HEK293 (cell line): ENCODE measurements around the gene TMEM143.

Source experiments
- EGR2 ChIP-seq: fragments of 450-650 bp; formaldehyde crosslinking; IDR thresholded peaks from 2 replicates; pipeline ENCODE4 v1.5.1; 2016; ENCODE audit warnings: low read depth, missing biosample characterization, missing genetic modification characterization
- ELK4 ChIP-seq: IDR thresholded peaks from 2 replicates; pipeline ENCODE4 v1.6.1; 2011; ENCODE audit warnings: mild to moderate bottlenecking, low read depth, low read length, borderline replicate concordance
- HOXC10 ChIP-seq: sonication (generic); formaldehyde crosslinking; IDR thresholded peaks from 2 replicates; pipeline ENCODE4 v1.8.1; 2023; ENCODE audit warnings: mild to moderate bottlenecking, missing genetic modification reagents
- HOXD13 ChIP-seq: sonication (generic); formaldehyde crosslinking; IDR thresholded peaks from 2 replicates; pipeline ENCODE4 v1.8.0; 2022; ENCODE audit warnings: missing genetic modification reagents, borderline replicate concordance
- KLF10 ChIP-seq: fragments of 450-650 bp; IDR thresholded peaks from 2 replicates; pipeline ENCODE4 v1.5.1; 2018; ENCODE audit warnings: missing biosample characterization, mild to moderate bottlenecking, missing genetic modification characterization
- KLF7 ChIP-seq: fragments of 450-650 bp; formaldehyde crosslinking; IDR thresholded peaks from 2 replicates; pipeline ENCODE4 v1.5.1; 2016; ENCODE audit warnings: missing biosample characterization, missing genetic modification characterization, borderline replicate concordance
- SP3 ChIP-seq: fragments of 450-650 bp; formaldehyde crosslinking; IDR thresholded peaks from 2 replicates; pipeline ENCODE4 v1.5.1; 2016; ENCODE audit warnings: missing biosample characterization, missing genetic modification characterization
- TCF7L2 ChIP-seq: IDR thresholded peaks from 2 replicates; pipeline ENCODE4 v1.6.1; 2011; ENCODE audit warnings: low read depth, mild to moderate bottlenecking, inconsistent platforms, low read length, moderate library complexity, borderline replicate concordance
- YY1 ChIP-seq: fragments of 450-650 bp; formaldehyde crosslinking; IDR thresholded peaks from 2 replicates; pipeline ENCODE4 v1.5.1; 2018; ENCODE audit warnings: missing biosample characterization, missing genetic modification characterization
- ZBTB21 ChIP-seq: fragments of 450-650 bp; formaldehyde crosslinking; IDR thresholded peaks from 2 replicates; pipeline ENCODE4 v1.5.1; 2017; ENCODE audit warnings: missing biosample characterization, missing genetic modification characterization
- ZEB2 ChIP-seq: fragments of 450-650 bp; formaldehyde crosslinking; IDR thresholded peaks from 2 replicates; pipeline ENCODE4 v1.5.1; 2016; ENCODE audit warnings: missing biosample characterization, missing genetic modification characterization
- ZIC2 ChIP-seq: fragments of 450-650 bp; formaldehyde crosslinking; IDR thresholded peaks from 2 replicates; pipeline ENCODE4 v1.5.1; 2016; ENCODE audit warnings: missing biosample characterization, missing genetic modification characterization
- ZNF133 ChIP-seq: fragments of 450-650 bp; formaldehyde crosslinking; IDR thresholded peaks from 2 replicates; pipeline ENCODE4 v1.5.1; 2016; ENCODE audit warnings: missing biosample characterization, missing genetic modification characterization
- ZNF146 ChIP-seq: fragments of 450-650 bp; formaldehyde crosslinking; IDR thresholded peaks from 2 replicates; pipeline ENCODE4 v1.5.1; 2016; ENCODE audit warnings: missing biosample characterization, missing genetic modification characterization
- ZNF148 ChIP-seq: fragments of 450-650 bp; formaldehyde crosslinking; IDR thresholded peaks from 2 replicates; pipeline ENCODE4 v1.5.0; 2017; ENCODE audit warnings: missing biosample characterization, missing genetic modification characterization, borderline replicate concordance
- ZNF157 ChIP-seq: fragments of 450-650 bp; formaldehyde crosslinking; IDR thresholded peaks from 2 replicates; pipeline ENCODE4 v1.5.1; 2016; ENCODE audit warnings: missing biosample characterization, missing genetic modification characterization
- ZNF174 ChIP-seq: fragments of 450-650 bp; formaldehyde crosslinking; IDR thresholded peaks from 2 replicates; pipeline ENCODE4 v1.5.0; 2017; ENCODE audit warnings: missing biosample characterization, mild to moderate bottlenecking, missing genetic modification characterization
- ZNF221 ChIP-seq: fragments of 450-650 bp; formaldehyde crosslinking; IDR thresholded peaks from 2 replicates; pipeline ENCODE4 v1.5.1; 2017; ENCODE audit warnings: missing biosample characterization, missing genetic modification characterization, borderline replicate concordance
- ZNF341 ChIP-seq: fragments of 450-650 bp; formaldehyde crosslinking; IDR thresholded peaks from 2 replicates; pipeline ENCODE4; 2016; ENCODE audit warnings: low read depth, missing biosample characterization, missing genetic modification characterization
- ZNF530 ChIP-seq: fragments of 450-650 bp; formaldehyde crosslinking; IDR thresholded peaks from 2 replicates; pipeline ENCODE4 v1.5.1; 2016; ENCODE audit warnings: low read depth, missing biosample characterization, missing genetic modification characterization
- ZNF560 ChIP-seq: fragments of 450-650 bp; formaldehyde crosslinking; IDR thresholded peaks from 2 replicates; pipeline ENCODE4 v1.5.1; 2017; ENCODE audit warnings: missing biosample characterization, missing genetic modification characterization, borderline replicate concordance
- ZNF561 ChIP-seq: fragments of 450-650 bp; IDR thresholded peaks from 2 replicates; pipeline ENCODE4 v1.5.1; 2018; ENCODE audit warnings: missing biosample characterization, missing genetic modification characterization, borderline replicate concordance
- ZNF571 ChIP-seq: fragments of 450-650 bp; formaldehyde crosslinking; IDR thresholded peaks from 2 replicates; pipeline ENCODE4 v1.5.0; 2017; ENCODE audit warnings: missing biosample characterization, missing genetic modification characterization
- ZNF585B ChIP-seq: fragments of 450-650 bp; formaldehyde crosslinking; IDR thresholded peaks from 2 replicates; pipeline ENCODE4 v1.5.1; 2016; ENCODE audit warnings: missing biosample characterization, missing genetic modification characterization
- ZNF600 ChIP-seq: fragments of 450-650 bp; formaldehyde crosslinking; IDR thresholded peaks from 2 replicates; pipeline ENCODE4 v1.5.1; 2016; ENCODE audit warnings: missing biosample characterization, missing genetic modification characterization
- ZNF621 ChIP-seq: fragments of 450-650 bp; formaldehyde crosslinking; IDR thresholded peaks from 2 replicates; pipeline ENCODE4 v1.5.1; 2017; ENCODE audit warnings: missing biosample characterization, missing genetic modification characterization
- ZNF777 ChIP-seq: fragments of 450-650 bp; formaldehyde crosslinking; IDR thresholded peaks from 2 replicates; pipeline ENCODE4 v1.5.1; 2017; ENCODE audit warnings: missing biosample characterization, missing genetic modification characterization, borderline replicate concordance
- TF ChIP-seq, protein P1 (sequence below): fragments of 450-650 bp; formaldehyde crosslinking; IDR thresholded peaks from 2 replicates; pipeline ENCODE4 v1.5.1; 2016; ENCODE audit warnings: missing biosample characterization, missing genetic modification characterization
- TF ChIP-seq, protein P2 (sequence below): fragments of 450-650 bp; formaldehyde crosslinking; IDR thresholded peaks from 2 replicates; pipeline ENCODE4 v1.5.1; 2017; ENCODE audit warnings: missing biosample characterization, missing genetic modification characterization
- TF ChIP-seq, protein P3 (sequence below): fragments of 450-650 bp; formaldehyde crosslinking; IDR thresholded peaks from 2 replicates; pipeline ENCODE4 v1.5.1; 2016; ENCODE audit warnings: missing biosample characterization, missing genetic modification characterization

TMEM143 gene

DNA sequence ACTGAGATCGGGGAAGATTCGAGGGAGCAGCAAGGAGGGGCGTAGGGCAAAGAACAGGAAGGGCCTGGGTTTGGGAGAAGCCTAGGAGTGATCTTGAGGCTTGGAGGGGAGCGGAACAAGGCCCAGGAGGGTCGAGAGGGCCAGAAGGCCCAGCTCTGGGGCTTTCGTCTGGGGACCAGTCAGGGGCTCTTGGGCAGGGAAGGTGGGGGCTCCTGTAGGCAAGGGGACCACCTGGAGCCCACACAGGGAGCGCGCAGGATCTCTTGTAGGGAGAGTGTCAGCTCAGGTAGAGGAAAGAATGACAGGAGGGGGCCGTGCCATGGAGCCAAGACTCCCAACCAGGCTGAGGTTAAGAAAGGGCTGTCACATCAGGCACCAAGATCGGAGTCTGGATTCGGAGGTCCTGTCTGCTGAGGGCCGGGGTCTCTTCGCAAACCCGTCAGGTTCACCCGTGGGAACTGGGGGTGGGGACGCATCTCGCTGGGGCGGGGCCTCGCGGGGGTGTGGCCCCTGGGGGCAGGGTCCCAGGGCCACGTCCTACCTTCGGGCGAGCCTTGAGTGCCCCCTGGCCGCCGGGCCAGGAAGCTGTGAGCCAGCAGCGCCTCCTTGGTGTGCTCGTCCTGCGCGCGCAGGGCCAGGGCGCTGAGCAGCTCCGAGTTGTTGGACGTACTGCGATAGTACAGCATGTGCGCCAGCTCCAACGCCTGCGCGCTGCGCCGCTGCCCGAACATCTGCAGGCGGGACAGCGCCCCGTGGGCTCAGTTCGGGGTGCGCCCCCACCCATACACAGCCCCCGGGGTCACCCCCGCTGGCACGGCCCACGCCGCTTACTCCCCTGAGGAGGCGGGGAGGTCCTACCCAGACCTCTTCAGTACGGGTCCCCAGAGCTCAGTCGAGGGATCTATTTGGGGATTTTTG is 30.0 kb downstream of the TMEM143 start (continued):
- TF ChIP-seq ZNF571 (tag by site-specific recombination) = no peak
- no peak for TF ChIP-seq ZNF133 (tag by site-specific recombination)
- no peak for TF ChIP-seq HOXD13
- no peak for TF ChIP-seq ZNF221
- TF ChIP-seq ZNF560 (tag by site-specific recombination) = no peak
- TF ChIP-seq TCF7L2 = no peak
- TF ChIP-seq ZIC2 (tag by site-specific recombination) = peak; percentile 75
- TF ChIP-seq KLF7 = no peak
- TF ChIP-seq ZNF146 (tag by site-specific recombination) = no peak
- no peak for TF ChIP-seq ZNF530
- no peak for TF ChIP-seq ZEB2 (tag by site-specific recombination)
- TF ChIP-seq ZNF600 (tag by site-specific recombination) = no peak
- no peak for TF ChIP-seq ZNF148 (tag by site-specific recombination)
- TF ChIP-seq YY1 = no peak
- TF ChIP-seq, protein P1, sequence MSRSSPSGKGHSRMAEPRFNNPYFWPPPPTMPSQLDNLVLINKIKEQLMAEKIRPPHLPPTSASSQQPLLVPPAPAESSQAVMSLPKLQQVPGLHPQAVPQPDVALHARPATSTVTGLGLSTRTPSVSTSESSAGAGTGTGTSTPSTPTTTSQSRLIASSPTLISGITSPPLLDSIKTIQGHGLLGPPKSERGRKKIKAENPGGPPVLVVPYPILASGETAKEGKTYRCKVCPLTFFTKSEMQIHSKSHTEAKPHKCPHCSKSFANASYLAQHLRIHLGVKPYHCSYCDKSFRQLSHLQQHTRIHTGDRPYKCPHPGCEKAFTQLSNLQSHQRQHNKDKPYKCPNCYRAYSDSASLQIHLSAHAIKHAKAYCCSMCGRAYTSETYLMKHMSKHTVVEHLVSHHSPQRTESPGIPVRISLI (tag by site-specific recombination) = no peak
- no peak for TF ChIP-seq ZNF621 (tag by site-specific recombination)
- no peak for TF ChIP-seq ZNF174
- peak; percentile 53; the same call in 1 of the 2 replicates for TF ChIP-seq SP3 (tag by site-specific recombination)
- TF ChIP-seq EGR2 (tag by site-specific recombination) = peak; percentile 92
- TF ChIP-seq ZBTB21 (tag by site-specific recombination) = no peak
- TF ChIP-seq, protein P2, sequence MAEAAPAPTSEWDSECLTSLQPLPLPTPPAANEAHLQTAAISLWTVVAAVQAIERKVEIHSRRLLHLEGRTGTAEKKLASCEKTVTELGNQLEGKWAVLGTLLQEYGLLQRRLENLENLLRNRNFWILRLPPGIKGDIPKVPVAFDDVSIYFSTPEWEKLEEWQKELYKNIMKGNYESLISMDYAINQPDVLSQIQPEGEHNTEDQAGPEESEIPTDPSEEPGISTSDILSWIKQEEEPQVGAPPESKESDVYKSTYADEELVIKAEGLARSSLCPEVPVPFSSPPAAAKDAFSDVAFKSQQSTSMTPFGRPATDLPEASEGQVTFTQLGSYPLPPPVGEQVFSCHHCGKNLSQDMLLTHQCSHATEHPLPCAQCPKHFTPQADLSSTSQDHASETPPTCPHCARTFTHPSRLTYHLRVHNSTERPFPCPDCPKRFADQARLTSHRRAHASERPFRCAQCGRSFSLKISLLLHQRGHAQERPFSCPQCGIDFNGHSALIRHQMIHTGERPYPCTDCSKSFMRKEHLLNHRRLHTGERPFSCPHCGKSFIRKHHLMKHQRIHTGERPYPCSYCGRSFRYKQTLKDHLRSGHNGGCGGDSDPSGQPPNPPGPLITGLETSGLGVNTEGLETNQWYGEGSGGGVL (tag by site-specific recombination) = no peak
- no peak for TF ChIP-seq ELK4
- no peak for TF ChIP-seq ZNF157 (tag by site-specific recombination)
- peak; percentile 75; the same call in 1 of the 2 replicates for TF ChIP-seq ZNF777 (tag by site-specific recombination)
- peak; percentile 90 for TF ChIP-seq KLF10 (tag by site-specific recombination)
- TF ChIP-seq ZNF585B = no peak
- peak; percentile 39; the same call in 1 of the 2 replicates for TF ChIP-seq ZNF561 (tag by site-specific recombination)
- TF ChIP-seq ZNF341 (tag by site-specific recombination) = peak; percentile 48
- TF ChIP-seq HOXC10 (CRISPR knock-in tag) = no peak
- TF ChIP-seq, protein P3, sequence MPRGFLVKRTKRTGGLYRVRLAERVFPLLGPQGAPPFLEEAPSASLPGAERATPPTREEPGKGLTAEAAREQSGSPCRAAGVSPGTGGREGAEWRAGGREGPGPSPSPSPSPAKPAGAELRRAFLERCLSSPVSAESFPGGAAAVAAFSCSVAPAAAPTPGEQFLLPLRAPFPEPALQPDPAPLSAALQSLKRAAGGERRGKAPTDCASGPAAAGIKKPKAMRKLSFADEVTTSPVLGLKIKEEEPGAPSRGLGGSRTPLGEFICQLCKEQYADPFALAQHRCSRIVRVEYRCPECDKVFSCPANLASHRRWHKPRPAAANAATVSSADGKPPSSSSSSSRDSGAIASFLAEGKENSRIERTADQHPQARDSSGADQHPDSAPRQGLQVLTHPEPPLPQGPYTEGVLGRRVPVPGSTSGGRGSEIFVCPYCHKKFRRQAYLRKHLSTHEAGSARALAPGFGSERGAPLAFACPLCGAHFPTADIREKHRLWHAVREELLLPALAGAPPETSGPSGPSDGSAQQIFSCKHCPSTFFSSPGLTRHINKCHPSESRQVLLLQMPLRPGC (tag by site-specific recombination) = no peak
